8988T (cell line): Measurements from ENCODE around the gene NDUFA12.
"Not testable (repeated sequence)": the region's sequence is repeated elsewhere in the genome, so short reads cannot be mapped to it uniquely, and the experiment has no call there.

Experiments
- DNase-seq: peaks from one replicate; pipeline ENCODE4 v3.0.0; 2011

Gene NDUFA12

DNA sequence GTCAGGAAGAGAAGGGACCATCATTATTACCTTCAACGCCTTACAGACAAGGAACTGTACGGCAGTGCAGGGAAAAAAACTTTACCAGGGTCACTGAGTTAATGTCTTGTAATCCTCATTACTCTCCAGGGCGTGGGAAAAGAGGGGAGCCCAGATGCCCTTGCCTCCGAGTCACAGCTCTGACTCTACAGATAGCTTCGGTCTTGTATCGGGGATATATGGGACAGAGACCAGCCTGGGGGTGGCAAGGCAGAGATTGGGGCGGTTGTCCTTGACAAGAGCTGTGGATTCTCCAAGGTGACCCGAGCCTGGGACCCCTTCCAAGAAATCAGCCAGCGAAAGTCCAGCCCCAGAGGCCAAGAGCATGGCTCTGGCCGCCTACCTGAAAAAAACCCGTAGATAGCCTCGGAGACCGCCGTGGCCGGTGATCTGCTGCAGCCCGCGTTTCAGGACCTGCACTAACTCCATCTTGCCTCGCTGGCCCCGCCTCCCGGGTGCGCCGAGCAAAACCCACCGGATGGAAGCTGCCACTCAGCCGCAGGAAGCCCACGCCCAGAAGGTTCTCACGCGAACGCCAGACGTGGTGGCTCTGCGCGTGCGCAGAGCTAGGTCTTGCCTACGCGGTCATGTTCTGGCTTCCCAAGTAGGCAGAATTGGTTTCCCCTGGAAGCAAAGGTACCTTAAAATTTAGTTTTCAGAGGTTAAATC is at the start of gene NDUFA12:
Gene NDUFA12 (minus strand): TSS at position 485 of the 708 bp plus-strand sequence. CDS start 17 bp downstream, at position 468.
- DNase-seq: peak; percentile 46

DNA sequence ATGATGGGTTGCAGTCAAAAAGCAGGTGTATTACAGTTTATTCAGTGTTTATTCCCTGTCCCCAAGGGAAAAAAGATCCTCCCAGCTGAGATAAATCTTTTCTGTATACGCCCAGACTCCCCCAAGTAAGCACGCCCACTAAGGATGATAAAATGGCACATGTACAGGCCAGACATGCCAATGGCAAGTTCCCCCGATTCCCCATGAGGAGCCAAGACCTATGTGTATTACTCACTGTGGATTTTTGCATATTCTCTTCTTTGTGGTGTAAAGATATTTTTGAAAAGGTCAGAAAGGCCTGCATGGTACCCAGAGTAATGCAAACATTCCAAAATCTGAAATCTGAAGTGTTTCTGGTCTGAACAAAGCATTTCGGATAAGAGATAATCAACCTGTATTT is 47.7 kb upstream of the NDUFA12 start:
- no peak for DNase-seq

GRCh38 chr12:95037906-95038305 is 34.4 kb upstream of the NDUFA12 start:
- DNase-seq: no peak

- no peak for DNase-seq
Observed at GRCh38 chr12:95034750-95035149, 31.3 kb upstream of the NDUFA12 start.

DNA sequence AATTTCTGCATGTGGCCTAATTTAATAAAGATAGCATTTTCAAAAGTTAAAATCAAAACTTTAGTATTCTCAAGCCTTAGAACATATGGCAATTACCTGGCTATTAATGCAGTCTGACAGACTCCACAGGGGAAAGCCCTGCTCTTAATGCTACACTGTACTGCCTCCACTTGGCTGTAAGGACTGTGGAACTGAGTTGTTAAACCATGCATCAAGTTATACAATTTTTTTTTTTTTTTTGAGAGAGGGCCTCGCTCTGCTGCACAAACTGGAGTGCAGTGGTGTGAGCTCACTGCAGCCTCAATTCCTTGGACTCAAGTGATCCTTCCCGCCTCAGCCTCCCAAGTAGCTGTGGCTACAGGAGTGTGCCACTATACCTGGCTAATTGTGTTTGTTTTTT is 19.0 kb upstream of the NDUFA12 start:
- no peak for DNase-seq

GRCh38 chr12:95017482-95017881 is 14.0 kb upstream of the NDUFA12 start:
- no peak for DNase-seq

GRCh38 chr12:95016120-95016519 is 12.6 kb upstream of the NDUFA12 start:
- no peak for DNase-seq

DNA sequence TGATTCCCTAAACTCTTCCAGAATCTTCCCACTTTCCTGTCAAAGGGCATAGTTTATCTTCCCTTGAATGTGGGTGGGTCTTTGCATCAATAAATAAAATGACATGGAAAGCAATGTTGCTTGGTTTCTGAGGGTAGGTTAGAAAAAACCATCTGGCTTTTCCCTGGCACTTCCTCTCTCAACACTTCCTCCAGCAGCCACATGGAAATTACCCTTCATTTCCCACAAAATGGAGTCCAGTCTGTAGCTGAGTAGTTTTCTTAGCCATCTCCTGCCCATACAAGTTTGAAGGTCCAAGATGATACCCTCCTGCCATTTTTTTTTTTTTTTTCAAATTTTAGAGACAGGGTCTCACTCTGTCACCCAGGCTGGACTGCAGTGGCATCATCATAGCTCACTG is 11.1 kb upstream of the NDUFA12 start:
- DNase-seq: no peak

GRCh38 chr12:95006206-95006605 is 2.7 kb upstream of the NDUFA12 start:
- DNase-seq: no peak

GRCh38 chr12:95004610-95005009 is 1.1 kb upstream of the NDUFA12 start:
- DNase-seq: no peak

DNA sequence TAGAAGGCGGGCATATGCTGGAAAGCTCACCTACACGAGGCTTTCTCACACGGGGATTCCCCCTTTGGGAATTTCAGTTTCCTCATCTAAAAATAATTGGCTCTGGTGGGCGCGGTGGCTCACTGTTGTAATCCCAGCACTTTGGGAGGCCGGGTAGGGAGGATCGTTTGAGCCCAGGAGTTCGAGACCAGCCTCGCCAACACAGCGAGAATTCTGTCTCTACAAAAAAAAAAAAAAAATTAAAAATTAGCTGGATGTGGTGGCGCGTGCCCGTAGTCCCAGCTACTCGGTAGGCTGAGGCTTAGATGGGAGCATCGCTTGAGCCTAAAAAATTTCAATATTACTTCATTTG is 400 bp upstream of the NDUFA12 start:
- no peak for DNase-seq

- no peak for DNase-seq
Observed at GRCh38 chr12:95002754-95003153, 743 bp downstream of the NDUFA12 start.

DNA sequence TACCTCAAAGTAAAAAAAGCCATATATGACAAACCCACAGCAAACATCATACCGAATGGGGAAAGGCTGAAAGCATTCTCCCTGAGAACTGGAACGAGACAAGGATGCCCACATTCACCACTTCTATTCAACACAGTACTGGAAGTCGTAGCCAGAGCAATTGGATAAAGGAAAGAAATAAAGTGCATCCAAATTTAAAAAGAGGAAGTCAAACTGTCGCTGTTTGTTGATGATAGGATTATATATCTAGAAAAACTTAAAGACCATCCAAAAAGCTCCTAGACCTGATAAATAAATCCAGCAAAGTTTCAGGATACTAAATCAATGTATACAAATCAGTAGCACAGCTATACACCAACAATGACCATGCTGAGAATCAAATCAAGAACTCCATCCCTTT is 5.2 kb downstream of the NDUFA12 start:
- no peak for DNase-seq

DNA sequence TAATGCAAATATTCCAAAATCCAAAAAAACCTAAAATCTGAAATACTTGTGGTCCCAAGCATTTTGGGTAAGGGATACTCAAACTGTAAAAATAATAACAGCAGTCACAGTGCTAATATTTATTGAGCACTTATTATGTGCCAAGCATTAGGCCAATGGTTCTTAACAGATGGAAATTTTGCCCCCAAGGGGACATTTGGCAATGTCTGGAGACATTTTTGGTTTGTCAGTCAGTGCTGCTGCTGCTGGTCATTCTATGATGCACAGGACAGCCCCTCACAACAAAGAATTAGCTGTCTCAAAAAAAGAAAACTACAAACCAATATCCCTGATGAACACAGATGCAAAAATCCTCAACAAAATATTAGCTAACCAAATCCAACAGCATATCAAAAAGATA is 5.8 kb downstream of the NDUFA12 start:
- no peak for DNase-seq

DNA sequence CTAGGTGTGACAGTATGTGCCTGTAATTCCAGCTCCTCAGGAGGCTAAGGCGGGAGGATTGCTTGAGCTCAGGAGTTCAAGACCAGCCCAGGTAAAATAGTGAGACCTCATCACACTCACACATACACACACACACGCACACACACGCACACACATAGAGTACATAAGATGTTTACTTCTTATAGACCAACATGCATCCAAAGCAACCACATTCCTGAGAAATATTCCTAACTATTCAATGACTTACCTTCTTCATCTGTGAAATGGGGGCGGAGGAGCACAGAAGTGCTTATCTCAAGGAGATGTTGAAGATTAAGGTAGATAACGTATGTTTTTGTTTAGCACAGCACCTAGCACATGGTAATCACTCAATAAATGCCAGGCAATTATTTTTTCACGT is 6.4 kb downstream of the NDUFA12 start:
- no peak for DNase-seq

GRCh38 chr12:94994312-94994711 is 9.2 kb downstream of the NDUFA12 start:
- peak; percentile 13 for DNase-seq

DNA sequence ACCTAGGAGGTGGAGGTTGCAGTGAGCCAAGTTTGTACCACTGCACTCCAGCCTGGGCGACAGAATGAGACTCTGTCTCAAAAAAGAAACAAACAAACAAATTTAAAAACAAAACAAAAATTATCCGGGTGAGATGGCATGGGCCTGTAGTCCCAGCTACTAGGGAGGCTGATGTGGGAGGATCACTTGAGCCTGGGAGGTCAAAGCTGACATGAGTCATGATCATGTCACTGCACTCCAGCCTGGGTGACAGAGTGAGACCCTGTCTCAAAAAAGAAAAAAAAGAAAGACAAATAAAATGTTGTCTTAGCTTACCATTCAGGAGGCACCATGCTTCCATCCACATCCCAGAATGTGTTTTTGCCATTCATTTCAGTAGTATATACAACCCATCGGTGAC is 9.6 kb downstream of the NDUFA12 start:
- DNase-seq: not testable (repeated sequence)

- no peak for DNase-seq
Observed at GRCh38 chr12:94990222-94990621, 13.3 kb downstream of the NDUFA12 start.

- no peak for DNase-seq
Observed at GRCh38 chr12:94988471-94988870, 15.0 kb downstream of the NDUFA12 start.

DNA sequence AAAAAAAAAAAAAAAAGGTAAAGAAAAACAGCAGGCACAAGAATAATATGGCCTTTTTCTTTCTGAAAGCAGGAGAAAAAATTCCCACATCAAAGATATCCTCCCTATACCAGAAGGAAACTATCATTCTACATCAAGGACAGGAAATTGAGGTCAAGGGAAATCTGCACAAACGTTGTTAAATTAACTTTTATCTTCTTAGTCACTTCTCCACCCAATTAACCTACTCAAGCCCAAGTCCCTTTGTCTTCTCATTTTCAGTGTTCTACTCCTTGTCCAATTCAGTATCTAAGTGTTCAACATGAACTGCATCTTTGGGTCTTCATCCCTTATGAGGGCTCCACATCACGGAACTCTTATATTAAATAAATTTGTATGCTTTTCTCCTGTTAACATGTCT is 15.7 kb downstream of the NDUFA12 start:
- no peak for DNase-seq

- DNase-seq: no peak
Observed at GRCh38 chr12:94987076-94987669, 16.3 kb downstream of the NDUFA12 start.

DNA sequence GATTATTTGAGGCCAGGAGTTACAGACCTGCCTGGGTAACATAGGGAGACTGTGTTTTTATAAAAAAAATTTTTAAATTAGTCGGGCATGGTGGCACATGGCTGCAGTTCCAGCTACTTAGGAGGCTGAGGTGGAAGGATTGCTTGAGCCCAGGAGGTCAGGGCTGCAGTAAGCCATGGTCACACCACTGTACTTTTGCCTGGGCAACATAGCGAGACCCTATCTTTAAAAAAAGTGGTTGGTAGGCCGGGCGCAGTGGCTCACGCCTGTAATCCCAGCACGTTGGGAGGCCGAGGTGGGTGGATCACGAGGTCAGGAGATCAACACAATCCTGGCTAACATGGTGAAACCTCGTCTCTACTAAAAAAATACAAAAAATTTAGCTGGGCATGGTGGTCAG is 18.4 kb downstream of the NDUFA12 start:
- not testable (repeated sequence) for DNase-seq

DNA sequence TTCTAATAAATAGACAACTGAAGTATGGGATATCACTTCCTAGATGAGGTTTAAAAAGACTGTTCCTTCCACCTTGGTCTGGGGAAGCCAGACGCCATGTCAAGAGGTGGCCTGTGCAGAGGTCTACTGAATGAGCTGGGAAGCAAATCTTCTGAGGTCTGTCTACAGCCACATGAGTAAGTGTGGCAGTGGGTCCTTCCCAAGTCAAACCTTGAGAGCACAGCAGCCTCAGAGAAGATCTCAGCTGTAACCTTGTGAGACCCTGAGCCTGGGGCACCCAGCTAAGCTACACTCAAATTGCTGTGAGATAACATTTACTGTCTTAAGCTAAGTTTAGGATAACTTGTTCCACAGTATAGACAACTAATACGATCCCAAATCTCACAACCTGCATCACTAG is 20.2 kb downstream of the NDUFA12 start:
- DNase-seq: no peak

GRCh38 chr12:94982456-94982855 is 21.0 kb downstream of the NDUFA12 start:
- DNase-seq: no peak

DNA sequence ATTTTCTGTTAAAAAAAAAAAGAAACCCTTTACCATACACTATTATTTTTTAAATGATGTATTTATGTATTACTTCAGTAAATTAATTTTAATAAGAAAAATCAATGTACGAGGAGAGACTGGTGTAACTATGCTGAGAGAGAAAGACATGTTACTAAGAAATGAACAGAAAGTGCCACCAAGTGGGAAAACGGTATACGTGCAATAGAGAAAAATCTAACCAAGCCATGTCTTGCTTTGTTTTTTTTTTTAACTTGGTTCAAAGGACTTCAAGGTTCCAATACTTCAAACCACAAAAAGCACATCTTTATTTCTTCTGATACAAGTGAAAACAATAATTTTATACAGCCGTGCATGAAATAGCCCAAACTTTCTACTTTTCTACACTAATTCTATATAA is 22.9 kb downstream of the NDUFA12 start:
- DNase-seq: no peak
